PC-9 (cell line): ENCODE data around the gene ELL2. TPM values are rescaled to one million over a fixed set of nuclear protein-coding genes. Genes with fewer than 3 reads are reported as not detected.

Experiments used
- BruUV-seq: library from RNA; stranded (reverse); fragments of 400-500 nt; replicated peaks from 2 replicates; lab custom pipeline; 2021; lab: Mats Ljungman, UMichigan
- CTCF ChIA-PET: fragments of 300-600 bp; sonication (Branson Sonifier 250); formaldehyde crosslinking; loops from one replicate; lab custom pipeline; 2022; ENCODE audit warnings: antibody characterized with exemption; lab: Charles Lee
- POLR2A ChIA-PET: fragments of 300-600 bp; sonication (Branson Sonifier 250); formaldehyde crosslinking; loops from one replicate; lab custom pipeline; 2022; ENCODE audit warnings: antibody characterized with exemption; ENCODE audit not compliant: unreplicated experiment; lab: Charles Lee
- DNase-seq, 2 experiments: peaks; one replicate each; pipeline versions ENCODE4 v3.0.0 to v3.0.0-alpha.2; 2015 to 2022; ENCODE audit warnings: mixed read lengths in 1 of 2
- H2AFZ ChIP-seq: fragments of 200-600 bp; sonication (generic); 2 replicates; pipeline ENCODE4 v1.8.1; 2017; ENCODE audit warnings: antibody characterized with exemption
- H3F3A ChIP-seq: fragments of 200-600 bp; sonication (generic); 2 replicates; pipeline ENCODE4 v1.8.1; 2017; ENCODE audit warnings: antibody characterized with exemption, mild to moderate bottlenecking, low read depth; ENCODE audit not compliant: insufficient read depth
- H3K27ac ChIP-seq: fragments of 200-600 bp; sonication (generic); 2 replicates; pipeline ENCODE4 v1.6.1; 2016; ENCODE audit warnings: mixed run types
- H3K27me3 ChIP-seq: fragments of 200-600 bp; sonication (generic); 2 replicates; pipeline ENCODE4 v1.6.1; 2016; ENCODE audit warnings: low read depth, mixed run types; ENCODE audit not compliant: insufficient read depth
- H3K36me3 ChIP-seq: fragments of 200-600 bp; sonication (generic); 2 replicates; pipeline ENCODE4 v1.6.1; 2016; ENCODE audit warnings: low read depth, mixed run types
- H3K4me1 ChIP-seq: fragments of 200-600 bp; sonication (generic); replicated peaks from 2 replicates; pipeline ENCODE4 v1.6.1; 2016; ENCODE audit warnings: mixed run types; ENCODE audit not compliant: insufficient read depth
- H3K4me2 ChIP-seq: fragments of 200-600 bp; sonication (generic); 2 replicates; pipeline ENCODE4 v1.6.1; 2017; ENCODE audit warnings: mixed run types
- H3K4me3 ChIP-seq: fragments of 200-600 bp; sonication (generic); 2 replicates; pipeline ENCODE4 v1.6.1; 2016; ENCODE audit warnings: mixed run types
- H3K79me2 ChIP-seq: fragments of 200-600 bp; sonication (generic); 2 replicates; pipeline ENCODE4 v1.6.1; 2017; ENCODE audit warnings: low read depth, mixed run types
- H3K9me2 ChIP-seq: fragments of 200-600 bp; sonication (generic); 2 replicates; pipeline ENCODE4 v1.8.1; 2017; ENCODE audit warnings: mild to moderate bottlenecking; ENCODE audit not compliant: insufficient read depth
- H3K9me3 ChIP-seq: fragments of 200-600 bp; sonication (generic); 2 replicates; pipeline ENCODE4 v1.8.1; 2016; ENCODE audit warnings: low read depth; ENCODE audit not compliant: insufficient read depth
- H4K20me1 ChIP-seq: fragments of 200-600 bp; sonication (generic); 2 replicates; pipeline ENCODE4 v1.8.1; 2017; ENCODE audit not compliant: insufficient read depth
- CTCF ChIP-seq: fragments of 200-600 bp; sonication (generic); conservative IDR thresholded peaks from 2 replicates; pipeline ENCODE4 v1.6.1; 2017; ENCODE audit warnings: mixed run types, antibody characterized with exemption, mild to moderate bottlenecking, moderate library complexity
- EZH2 ChIP-seq: fragments of 200-600 bp; sonication (generic); IDR thresholded peaks from 2 replicates; pipeline ENCODE4 v1.8.0; 2017; ENCODE audit warnings: antibody characterized with exemption, low read depth
- intact Hi-C: fragments of 100-400 bp; cut with micrococcal nuclease; formaldehyde crosslinking; loops from one replicate; pipeline ENCODE4 v1.10.0; 2022; ENCODE audit not compliant: unreplicated experiment
- total RNA-seq: library from RNA; stranded (reverse); gene quantifications from 2 replicates; pipeline ENCODE4 v1.2.3, GENCODE V29; 2021

Gene ELL2
- total RNA-seq, 1 experiment from 2014 or later, result 25.5 TPM

GRCh38 chr5:96007051-96007450 lies 45.4 kb upstream of the ELL2 start:
- no peaks in the 10 kb centered on the region for H3K9me2 ChIP-seq
- no peaks in the 10 kb centered on the region for H3K79me2 ChIP-seq
- no peak overlapping the region for H3K4me3 ChIP-seq
- no peaks in the 10 kb centered on the region for H3K27me3 ChIP-seq
- no TSS peak for BruUV-seq
- H4K20me1 ChIP-seq, result no peaks in the 10 kb centered on the region; the same call in 1 of the 2 replicates
- no peaks in the 10 kb centered on the region for H3F3A ChIP-seq
- no peak overlapping the region for H3K4me2 ChIP-seq
- ChIA-PET CTCF (no interaction called here), POLR2A (no interaction called here)
- no peaks in the 10 kb centered on the region for H3K36me3 ChIP-seq
- no peak for DNase-seq
- TF ChIP-seq CTCF (no peak), EZH2 (no peak)
- intact Hi-C loops, result no loop called here
- H2AFZ ChIP-seq, result no peak overlapping the region
- no peaks in the 10 kb centered on the region for H3K4me1 ChIP-seq
- H3K9me3 ChIP-seq, result peaks cover 9% of the 10 kb centered on the region; the same call in 1 of the 2 replicates
- no peak overlapping the region for H3K27ac ChIP-seq

GRCh38 chr5:96006291-96006690 lies 44.6 kb upstream of the ELL2 start:
- TF ChIP-seq CTCF, result no peak
- no peak for TF ChIP-seq EZH2

GRCh38 chr5:96004754-96005153 lies 43.1 kb upstream of the ELL2 start:
- no peaks in the 10 kb centered on the region for H3K4me1 ChIP-seq
- no peak overlapping the region for H3K4me2 ChIP-seq
- H3K4me3 ChIP-seq, result no peak overlapping the region
- intact Hi-C loops, result no loop called here
- POLR2A ChIA-PET, result no interaction called here
- H3K27me3 ChIP-seq, result no peaks in the 10 kb centered on the region
- no peaks in the 10 kb centered on the region; the same call in 1 of the 2 replicates for H4K20me1 ChIP-seq
- no peak overlapping the region for H2AFZ ChIP-seq
- no peak for DNase-seq
- no peaks in the 10 kb centered on the region for H3F3A ChIP-seq
- TF ChIP-seq CTCF, result no peak
- TF ChIP-seq EZH2, result no peak
- H3K9me3 ChIP-seq, result peaks cover 9% of the 10 kb centered on the region; the same call in 1 of the 2 replicates
- no peaks in the 10 kb centered on the region for H3K79me2 ChIP-seq
- no peak overlapping the region for H3K27ac ChIP-seq
- BruUV-seq, result no TSS peak
- H3K36me3 ChIP-seq, result no peaks in the 10 kb centered on the region
- H3K9me2 ChIP-seq, result no peaks in the 10 kb centered on the region
- CTCF ChIA-PET, result no interaction called here

More at GRCh38 chr5:96006291-96006690, 44.6 kb upstream of the ELL2 start:
- H4K20me1 ChIP-seq, result no peaks in the 10 kb centered on the region; the same call in 1 of the 2 replicates
- H3F3A ChIP-seq, result no peaks in the 10 kb centered on the region
- intact Hi-C loops, result no loop called here
- no peaks in the 10 kb centered on the region for H3K27me3 ChIP-seq
- no peak overlapping the region for H2AFZ ChIP-seq
- H3K79me2 ChIP-seq, result no peaks in the 10 kb centered on the region
- H3K27ac ChIP-seq, result no peak overlapping the region
- H3K36me3 ChIP-seq, result no peaks in the 10 kb centered on the region
- no peaks in the 10 kb centered on the region for H3K9me2 ChIP-seq
- ChIA-PET POLR2A (no interaction called here), CTCF (no interaction called here)
- DNase-seq, result no peak
- H3K4me3 ChIP-seq, result no peak overlapping the region
- H3K9me3 ChIP-seq, result peaks cover 9% of the 10 kb centered on the region; the same call in 1 of the 2 replicates
- H3K4me2 ChIP-seq, result no peak overlapping the region
- no TSS peak for BruUV-seq
- no peaks in the 10 kb centered on the region for H3K4me1 ChIP-seq
